Measurements from ENCODE around the gene NAALADL2. TPM values are rescaled to one million over a fixed set of nuclear protein-coding genes. Genes with fewer than 3 reads are reported as not detected.

The NAALADL2 gene
- polyA plus RNA-seq, 1 donor, result 6.5 TPM

- no CpG with 5 or more reads among the region's 1 CpG for WGBS (ENCODE audit: insufficient coverage, low lambda C conversion rate)
- no peaks in the 10 kb centered on the region for H3K27me3 ChIP-seq (ENCODE audit: control insufficient read depth, insufficient read depth, low read length)
- H3K4me1 ChIP-seq (ENCODE audit: control insufficient read depth, insufficient read depth, low read length), result no peaks in the 10 kb centered on the region
- no peaks in the 10 kb centered on the region for H3K9me3 ChIP-seq (ENCODE audit: control insufficient read depth, low read depth, low read length)
- H3K4me3 ChIP-seq (ENCODE audit: low read length), result no peak overlapping the region
- no peaks in the 10 kb centered on the region for H3K36me3 ChIP-seq (ENCODE audit: control insufficient read depth, insufficient read depth, low read length)
- no peak overlapping the region for H3K27ac ChIP-seq (ENCODE audit: low read length)
- DNase-seq, result no peak
These were observed 466.3 kb downstream of the NAALADL2 start for GRCh38 chr3:175325440-175325839.

- H3K9me3 ChIP-seq (ENCODE audit: control insufficient read depth, low read depth, low read length), result no peaks in the 10 kb centered on the region
- no peaks in the 10 kb centered on the region for H3K27me3 ChIP-seq (ENCODE audit: control insufficient read depth, insufficient read depth, low read length)
- H3K4me1 ChIP-seq (ENCODE audit: control insufficient read depth, insufficient read depth, low read length), result no peaks in the 10 kb centered on the region
- H3K27ac ChIP-seq (ENCODE audit: low read length), result no peak overlapping the region
- H3K4me3 ChIP-seq (ENCODE audit: low read length), result no peak overlapping the region
- no peaks in the 10 kb centered on the region for H3K36me3 ChIP-seq (ENCODE audit: control insufficient read depth, insufficient read depth, low read length)
- DNase-seq, result no peak
- 89% methylated on average over 3 of the region's 4 CpGs for WGBS (ENCODE audit: insufficient coverage, low lambda C conversion rate)
These were observed 466.9 kb downstream of the NAALADL2 start for GRCh38 chr3:175326041-175326440.

GRCh38 chr3:175329373-175329772 lies 470.2 kb downstream of the NAALADL2 start:
- no peak overlapping the region for H3K27ac ChIP-seq (ENCODE audit: low read length)
- H3K27me3 ChIP-seq (ENCODE audit: control insufficient read depth, insufficient read depth, low read length), result no peaks in the 10 kb centered on the region
- no peaks in the 10 kb centered on the region for H3K9me3 ChIP-seq (ENCODE audit: control insufficient read depth, low read depth, low read length)
- no peak for DNase-seq
- WGBS (ENCODE audit: insufficient coverage, low lambda C conversion rate), result 100% methylated on average over 2 of the region's 2 CpGs
- no peaks in the 10 kb centered on the region for H3K36me3 ChIP-seq (ENCODE audit: control insufficient read depth, insufficient read depth, low read length)
- no peak overlapping the region for H3K4me3 ChIP-seq (ENCODE audit: low read length)
- no peaks in the 10 kb centered on the region for H3K4me1 ChIP-seq (ENCODE audit: control insufficient read depth, insufficient read depth, low read length)

GRCh38 chr3:175335229-175335628 lies 476.1 kb downstream of the NAALADL2 start:
- WGBS (ENCODE audit: insufficient coverage, low lambda C conversion rate), result 60% methylated on average over 1 of the region's 2 CpGs
- H3K27me3 ChIP-seq (ENCODE audit: control insufficient read depth, insufficient read depth, low read length), result no peaks in the 10 kb centered on the region
- DNase-seq, result no peak
- H3K27ac ChIP-seq (ENCODE audit: low read length), result no peak overlapping the region
- no peak overlapping the region for H3K4me3 ChIP-seq (ENCODE audit: low read length)
- H3K9me3 ChIP-seq (ENCODE audit: control insufficient read depth, low read depth, low read length), result no peaks in the 10 kb centered on the region
- no peaks in the 10 kb centered on the region for H3K36me3 ChIP-seq (ENCODE audit: control insufficient read depth, insufficient read depth, low read length)
- peaks cover 3% of the 10 kb centered on the region for H3K4me1 ChIP-seq (ENCODE audit: control insufficient read depth, insufficient read depth, low read length)

GRCh38 chr3:175336406-175337133 lies 477.4 kb downstream of the NAALADL2 start:
- Histone ChIP-seq H3K4me3 (ENCODE audit: low read length) (no peak overlapping the region), H3K27me3 (ENCODE audit: control insufficient read depth, insufficient read depth, low read length) (no peaks in the 10 kb centered on the region), H3K27ac (ENCODE audit: low read length) (no peak overlapping the region), H3K9me3 (ENCODE audit: control insufficient read depth, low read depth, low read length) (no peaks in the 10 kb centered on the region), H3K36me3 (ENCODE audit: control insufficient read depth, insufficient read depth, low read length) (no peaks in the 10 kb centered on the region), H3K4me1 (ENCODE audit: control insufficient read depth, insufficient read depth, low read length) (peaks cover 3% of the 10 kb centered on the region)
- peak; percentile 19 to 65 for DNase-seq
- WGBS (ENCODE audit: insufficient coverage, low lambda C conversion rate), result no CpG with 5 or more reads among the region's 2 CpGs

GRCh38 chr3:175337631-175338030 lies 478.5 kb downstream of the NAALADL2 start:
- no peaks in the 10 kb centered on the region for H3K9me3 ChIP-seq (ENCODE audit: control insufficient read depth, low read depth, low read length)
- H3K4me1 ChIP-seq (ENCODE audit: control insufficient read depth, insufficient read depth, low read length), result peaks cover 3% of the 10 kb centered on the region
- no peak overlapping the region for H3K4me3 ChIP-seq (ENCODE audit: low read length)
- H3K27ac ChIP-seq (ENCODE audit: low read length), result no peak overlapping the region
- H3K36me3 ChIP-seq (ENCODE audit: control insufficient read depth, insufficient read depth, low read length), result no peaks in the 10 kb centered on the region
- no peaks in the 10 kb centered on the region for H3K27me3 ChIP-seq (ENCODE audit: control insufficient read depth, insufficient read depth, low read length)
- no peak for DNase-seq
- WGBS (ENCODE audit: insufficient coverage, low lambda C conversion rate), result no CpG with 5 or more reads among the region's 2 CpGs

- Histone ChIP-seq H3K4me1 (ENCODE audit: control insufficient read depth, insufficient read depth, low read length) (peaks cover 3% of the 10 kb centered on the region), H3K9me3 (ENCODE audit: control insufficient read depth, low read depth, low read length) (no peaks in the 10 kb centered on the region), H3K27me3 (ENCODE audit: control insufficient read depth, insufficient read depth, low read length) (no peaks in the 10 kb centered on the region), H3K36me3 (ENCODE audit: control insufficient read depth, insufficient read depth, low read length) (no peaks in the 10 kb centered on the region), H3K4me3 (ENCODE audit: low read length) (no peak overlapping the region), H3K27ac (ENCODE audit: low read length) (no peak overlapping the region)
- WGBS (ENCODE audit: insufficient coverage, low lambda C conversion rate), result 90% methylated on average over 2 of the region's 7 CpGs
- peak in 1 of 2 donors; percentile 14 for DNase-seq
These were observed 479.8 kb downstream of the NAALADL2 start for GRCh38 chr3:175338775-175339535.

- H3K27ac ChIP-seq (ENCODE audit: low read length), result no peak overlapping the region
- H3K27me3 ChIP-seq (ENCODE audit: control insufficient read depth, insufficient read depth, low read length), result no peaks in the 10 kb centered on the region
- no peak for DNase-seq
- WGBS (ENCODE audit: insufficient coverage, low lambda C conversion rate), result 80% methylated on average over 1 of the region's 2 CpGs
- H3K36me3 ChIP-seq (ENCODE audit: control insufficient read depth, insufficient read depth, low read length), result no peaks in the 10 kb centered on the region
- H3K4me1 ChIP-seq (ENCODE audit: control insufficient read depth, insufficient read depth, low read length), result peaks cover 3% of the 10 kb centered on the region
- H3K9me3 ChIP-seq (ENCODE audit: control insufficient read depth, low read depth, low read length), result no peaks in the 10 kb centered on the region
- H3K4me3 ChIP-seq (ENCODE audit: low read length), result no peak overlapping the region
These were observed 481.3 kb downstream of the NAALADL2 start for GRCh38 chr3:175340338-175341015.

- H3K9me3 ChIP-seq (ENCODE audit: control insufficient read depth, low read depth, low read length), result no peaks in the 10 kb centered on the region
- H3K4me1 ChIP-seq (ENCODE audit: control insufficient read depth, insufficient read depth, low read length), result peaks cover 3% of the 10 kb centered on the region
- DNase-seq, result no peak
- H3K36me3 ChIP-seq (ENCODE audit: control insufficient read depth, insufficient read depth, low read length), result no peaks in the 10 kb centered on the region
- H3K27ac ChIP-seq (ENCODE audit: low read length), result no peak overlapping the region
- no peak overlapping the region for H3K4me3 ChIP-seq (ENCODE audit: low read length)
- H3K27me3 ChIP-seq (ENCODE audit: control insufficient read depth, insufficient read depth, low read length), result no peaks in the 10 kb centered on the region
- WGBS (ENCODE audit: insufficient coverage, low lambda C conversion rate), result 100% methylated on average over 1 of the region's 3 CpGs
These were observed 483.1 kb downstream of the NAALADL2 start for GRCh38 chr3:175342196-175342595.

- peaks cover under 1% of the 10 kb centered on the region for H3K4me1 ChIP-seq (ENCODE audit: control insufficient read depth, insufficient read depth, low read length)
- H3K27ac ChIP-seq (ENCODE audit: low read length), result no peak overlapping the region
- no peaks in the 10 kb centered on the region for H3K36me3 ChIP-seq (ENCODE audit: control insufficient read depth, insufficient read depth, low read length)
- no peak for DNase-seq
- no peak overlapping the region for H3K4me3 ChIP-seq (ENCODE audit: low read length)
- WGBS (ENCODE audit: insufficient coverage, low lambda C conversion rate), result 100% methylated on average over 1 of the region's 3 CpGs
- no peaks in the 10 kb centered on the region for H3K9me3 ChIP-seq (ENCODE audit: control insufficient read depth, low read depth, low read length)
- no peaks in the 10 kb centered on the region for H3K27me3 ChIP-seq (ENCODE audit: control insufficient read depth, insufficient read depth, low read length)
These were observed 484.8 kb downstream of the NAALADL2 start for GRCh38 chr3:175343946-175344345.

Data from large intestine (tissue), 3 donors.